Calu3 (cell line): ENCODE measurements around the gene VCL. TPM values are rescaled to one million over a fixed set of nuclear protein-coding genes. Genes with fewer than 3 reads are reported as not detected.
"Not testable (repeated sequence)": the region's sequence is repeated elsewhere in the genome, so short reads cannot be mapped to it uniquely, and the experiment has no call there.

ENCODE experiments used
- BruUV-seq: library from RNA; stranded (reverse); fragments of 400-500 nt; replicated peaks from 2 replicates; lab custom pipeline; 2021; lab: Mats Ljungman, UMichigan
- CTCF ChIA-PET: fragments of 300-600 bp; sonication (Branson Sonifier 250); formaldehyde crosslinking; loops from one replicate; lab custom pipeline; 2022; ENCODE audit warnings: antibody characterized with exemption; lab: Charles Lee
- DNase-seq: peaks from one replicate; pipeline ENCODE4 v3.0.0; 2022
- H3K27ac Mint-ChIP-seq: one replicate; pipeline ENCODE4 v1.8.0; 2022; ENCODE audit warnings: mixed read lengths; ENCODE audit not compliant: unreplicated experiment
- H3K27me3 Mint-ChIP-seq: one replicate; pipeline ENCODE4 v1.8.0; 2022; ENCODE audit warnings: mixed read lengths; ENCODE audit not compliant: unreplicated experiment
- H3K36me3 Mint-ChIP-seq: one replicate; pipeline ENCODE4 v1.8.0; 2022; ENCODE audit warnings: mild to moderate bottlenecking, moderate library complexity, mixed read lengths; ENCODE audit not compliant: insufficient read depth, unreplicated experiment
- H3K4me1 Mint-ChIP-seq: one replicate; pipeline ENCODE4 v1.8.0; 2022; ENCODE audit warnings: mild to moderate bottlenecking, low read depth, mixed read lengths; ENCODE audit not compliant: unreplicated experiment
- H3K4me3 Mint-ChIP-seq: one replicate; pipeline ENCODE4 v1.8.0; 2022; ENCODE audit warnings: mild to moderate bottlenecking, low read depth, moderate library complexity, mixed read lengths; ENCODE audit not compliant: unreplicated experiment
- H3K9me3 Mint-ChIP-seq: one replicate; pipeline ENCODE4 v1.8.0; 2022; ENCODE audit warnings: low read depth, mixed read lengths; ENCODE audit not compliant: unreplicated experiment
- intact Hi-C: fragments of 100-400 bp; cut with micrococcal nuclease; formaldehyde crosslinking; loops from one replicate; pipeline ENCODE4 v1.10.0; 2022; ENCODE audit not compliant: unreplicated experiment
- total RNA-seq: library from RNA; stranded (reverse); gene quantifications from 2 replicates; pipeline ENCODE4 v1.2.3, GENCODE V29; 2022
- TF ChIP-seq, protein P1 (sequence below): fragments of 200-600 bp; IDR thresholded peaks from one replicate; pipeline ENCODE4 v1.8.0; 2022; ENCODE audit warnings: antibody characterized with exemption; ENCODE audit not compliant: unreplicated experiment

VCL gene
- total RNA-seq, 1 experiment from 2014 or later: 237 TPM

DNA sequence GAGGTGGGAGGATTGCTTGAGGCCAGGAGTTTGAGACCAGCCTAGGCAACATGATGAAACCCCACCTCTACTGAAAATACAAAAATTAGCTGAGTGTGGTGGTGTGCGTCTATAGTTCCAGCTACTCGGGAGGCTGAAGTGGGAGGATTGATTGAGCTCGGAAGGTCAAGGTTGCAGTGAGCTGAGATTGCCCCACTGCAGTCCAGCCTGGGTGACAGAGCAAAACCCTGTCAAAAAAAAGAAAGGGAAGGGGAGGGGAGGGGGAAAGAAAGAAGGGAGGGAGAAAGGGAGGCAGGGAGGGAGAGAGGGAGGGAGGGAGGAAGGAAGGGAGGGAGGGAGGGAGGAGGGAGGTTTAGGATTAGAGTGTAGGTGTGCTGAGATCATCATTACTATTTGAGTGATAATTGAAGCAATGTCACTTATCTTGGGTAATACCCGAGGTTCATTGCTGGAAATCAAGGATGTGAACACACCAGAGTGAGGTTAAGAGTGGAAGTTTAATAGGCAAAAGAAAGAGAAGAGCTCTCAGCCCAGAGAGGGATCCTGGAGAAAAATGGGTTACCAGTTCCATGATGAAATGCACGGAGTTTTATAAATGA is 27.6 kb downstream of the VCL start:
- TF ChIP-seq, protein P1, sequence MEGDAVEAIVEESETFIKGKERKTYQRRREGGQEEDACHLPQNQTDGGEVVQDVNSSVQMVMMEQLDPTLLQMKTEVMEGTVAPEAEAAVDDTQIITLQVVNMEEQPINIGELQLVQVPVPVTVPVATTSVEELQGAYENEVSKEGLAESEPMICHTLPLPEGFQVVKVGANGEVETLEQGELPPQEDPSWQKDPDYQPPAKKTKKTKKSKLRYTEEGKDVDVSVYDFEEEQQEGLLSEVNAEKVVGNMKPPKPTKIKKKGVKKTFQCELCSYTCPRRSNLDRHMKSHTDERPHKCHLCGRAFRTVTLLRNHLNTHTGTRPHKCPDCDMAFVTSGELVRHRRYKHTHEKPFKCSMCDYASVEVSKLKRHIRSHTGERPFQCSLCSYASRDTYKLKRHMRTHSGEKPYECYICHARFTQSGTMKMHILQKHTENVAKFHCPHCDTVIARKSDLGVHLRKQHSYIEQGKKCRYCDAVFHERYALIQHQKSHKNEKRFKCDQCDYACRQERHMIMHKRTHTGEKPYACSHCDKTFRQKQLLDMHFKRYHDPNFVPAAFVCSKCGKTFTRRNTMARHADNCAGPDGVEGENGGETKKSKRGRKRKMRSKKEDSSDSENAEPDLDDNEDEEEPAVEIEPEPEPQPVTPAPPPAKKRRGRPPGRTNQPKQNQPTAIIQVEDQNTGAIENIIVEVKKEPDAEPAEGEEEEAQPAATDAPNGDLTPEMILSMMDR: no peak
- intact Hi-C loops: no loop called here
- H3K27me3 Mint-ChIP-seq: no peaks in the 10 kb centered on the region
- H3K27ac Mint-ChIP-seq: no peak overlapping the region
- no peak for DNase-seq
- peaks cover 42% of the 10 kb centered on the region for H3K4me1 Mint-ChIP-seq
- H3K4me3 Mint-ChIP-seq: no peak overlapping the region
- CTCF ChIA-PET: interaction anchor here (0.5 to 2.3 kb wide), 4 partner anchors 25 to 163 kb away, joined by 4 to 21 read pairs (median 5); no protein-coding TSS in a partner anchor
- no peaks in the 10 kb centered on the region for H3K9me3 Mint-ChIP-seq
- BruUV-seq: no TSS peak
- peaks cover 40% of the 10 kb centered on the region for H3K36me3 Mint-ChIP-seq

DNA sequence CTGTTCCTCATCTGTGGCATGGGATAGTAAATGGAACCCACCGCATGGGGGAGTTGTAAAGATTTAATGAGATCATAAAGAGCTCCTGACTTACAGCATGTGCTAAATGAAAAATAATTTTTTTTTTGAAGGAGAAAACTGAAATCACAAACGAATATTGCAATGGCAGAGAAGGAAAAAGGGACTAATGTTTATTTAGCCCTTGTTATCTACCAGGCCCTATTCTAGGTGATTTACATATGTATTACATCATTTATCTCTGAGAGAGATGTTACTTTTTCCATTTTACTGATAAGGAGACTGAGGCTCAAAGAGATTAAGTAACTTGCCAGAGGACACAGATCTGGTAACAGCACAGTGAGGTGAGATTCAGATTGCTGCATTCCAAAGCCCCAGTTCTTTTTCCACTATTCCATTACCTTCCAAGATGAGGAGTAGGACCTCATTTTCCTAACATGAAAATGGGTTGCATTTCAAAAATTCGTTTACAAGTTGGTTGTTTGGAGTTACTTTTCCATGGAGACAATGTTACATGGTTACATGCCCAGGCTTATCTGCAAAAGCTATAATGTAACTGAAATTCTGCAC is 28.6 kb downstream of the VCL start:
- peaks cover 41% of the 10 kb centered on the region for H3K4me1 Mint-ChIP-seq

DNA sequence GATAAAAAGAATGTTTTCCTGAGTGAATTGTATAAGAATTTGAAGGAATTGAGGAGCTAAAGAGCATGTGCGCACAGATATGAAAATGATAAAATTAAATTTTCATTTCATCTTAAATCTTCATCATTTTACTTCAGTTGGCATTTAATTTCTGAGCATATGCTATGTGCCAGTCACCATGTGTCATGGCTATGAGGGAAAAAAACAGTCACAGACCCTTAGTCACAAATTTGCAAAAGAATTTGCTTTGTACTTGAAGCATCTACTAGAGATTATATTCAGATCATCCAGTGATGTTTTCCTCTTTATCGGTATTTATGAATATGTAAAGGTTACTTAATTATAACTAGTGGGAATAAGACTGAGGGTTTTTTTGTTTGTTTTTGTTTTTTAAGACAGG is 29.8 kb downstream of the VCL start:
- Mint-ChIP-seq H3K27me3 (no peaks in the 10 kb centered on the region), H3K4me3 (no peak overlapping the region), H3K9me3 (no peaks in the 10 kb centered on the region), H3K36me3 (peaks cover 38% of the 10 kb centered on the region), H3K27ac (peak overlapping the region; percentile 54), H3K4me1 (peaks cover 37% of the 10 kb centered on the region)
- TF ChIP-seq, protein P1: no peak
- BruUV-seq: no TSS peak
- CTCF ChIA-PET: interaction anchor here (0.7 to 2.3 kb wide), 4 partner anchors 29 to 69 kb away, joined by 3 to 21 read pairs (median 4); no protein-coding TSS in a partner anchor
- intact Hi-C loops: no loop called here
- no peak for DNase-seq

More for the DNA sequence above, 28.6 kb downstream of the VCL start:
- CTCF ChIA-PET: interaction anchor here (0.8 to 2.3 kb wide), 6 partner anchors 15 to 140 kb away, joined by 3 to 21 read pairs (median 4); no protein-coding TSS in a partner anchor
- Mint-ChIP-seq H3K4me3 (no peak overlapping the region), H3K36me3 (peaks cover 37% of the 10 kb centered on the region), H3K9me3 (no peaks in the 10 kb centered on the region), H3K27me3 (no peaks in the 10 kb centered on the region), H3K27ac (peak overlapping the region; percentile 54)
- BruUV-seq: no TSS peak
- DNase-seq: no peak
- intact Hi-C loops: no loop called here
- TF ChIP-seq, protein P1: no peak

DNA sequence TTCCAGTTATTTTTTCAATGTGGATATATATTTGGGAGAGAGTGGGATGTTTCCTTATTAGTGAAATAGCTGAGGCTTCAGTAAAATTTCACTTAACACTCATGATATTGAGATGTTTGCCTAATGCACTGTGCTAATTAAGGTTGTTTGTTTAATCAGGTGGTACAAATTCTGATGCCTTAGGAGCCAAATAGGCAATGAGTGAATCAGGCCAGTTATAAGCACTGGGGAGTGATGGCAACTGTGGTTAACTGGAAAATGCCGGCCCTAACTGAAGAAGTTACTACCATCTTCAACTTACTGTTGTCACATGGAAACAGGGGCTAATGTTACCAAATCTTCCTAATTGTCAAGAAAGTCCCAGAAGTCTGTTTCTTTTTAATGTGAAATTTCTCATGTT is 32.0 kb downstream of the VCL start:
- CTCF ChIA-PET: no interaction called here
- no peak overlapping the region for H3K27ac Mint-ChIP-seq

DNA sequence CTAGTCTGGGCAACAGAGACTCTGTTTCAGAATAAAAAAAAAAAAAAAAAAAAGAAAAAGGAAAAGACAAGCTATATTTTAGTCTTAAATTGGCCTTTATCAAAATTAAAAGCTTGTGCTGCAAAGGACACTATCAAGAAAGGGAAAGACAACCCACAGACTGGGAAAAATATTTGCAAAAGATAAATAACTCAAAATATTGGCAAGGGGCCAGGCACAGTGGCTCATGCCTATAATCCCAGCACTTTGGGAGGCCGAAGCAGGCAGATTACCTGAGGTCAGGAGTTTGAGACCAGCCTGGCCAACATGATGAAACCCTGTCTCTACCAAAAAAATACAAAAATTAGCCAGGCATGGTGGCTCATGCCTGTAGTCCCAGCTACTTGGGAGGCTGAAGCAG is 34.3 kb downstream of the VCL start:
- CTCF ChIA-PET: interaction anchor here (0.7 kb wide), 1 partner anchor 142 kb away, joined by 4 read pairs; no protein-coding TSS in a partner anchor
- DNase-seq, H3K9me3 Mint-ChIP-seq, H3K27me3 Mint-ChIP-seq, H3K27ac Mint-ChIP-seq, intact Hi-C loops, H3K4me3 Mint-ChIP-seq, BruUV-seq: not testable (repeated sequence)
- Mint-ChIP-seq H3K4me1 (peaks cover 39% of the 10 kb centered on the region), H3K36me3 (peaks cover 32% of the 10 kb centered on the region)

More for the DNA sequence above, 32.0 kb downstream of the VCL start:
- Mint-ChIP-seq H3K4me1 (peaks cover 58% of the 10 kb centered on the region), H3K27me3 (no peaks in the 10 kb centered on the region), H3K9me3 (no peaks in the 10 kb centered on the region), H3K4me3 (no peak overlapping the region), H3K36me3 (peaks cover 38% of the 10 kb centered on the region)
- no peak for DNase-seq
- intact Hi-C loops: no loop called here
- no TSS peak for BruUV-seq
- TF ChIP-seq, protein P1: no peak
